ENCODE measurements around the gene USP37. TPM values are rescaled to one million over a fixed set of nuclear protein-coding genes. Genes with fewer than 3 reads are reported as not detected.

The USP37 gene
- total and polyA plus RNA-seq, 2 of the 13 experiments (the other 11 are each of a cell fraction or from before 2014, with no cell fraction given) = 6.5 to 30.6 TPM

DNA sequence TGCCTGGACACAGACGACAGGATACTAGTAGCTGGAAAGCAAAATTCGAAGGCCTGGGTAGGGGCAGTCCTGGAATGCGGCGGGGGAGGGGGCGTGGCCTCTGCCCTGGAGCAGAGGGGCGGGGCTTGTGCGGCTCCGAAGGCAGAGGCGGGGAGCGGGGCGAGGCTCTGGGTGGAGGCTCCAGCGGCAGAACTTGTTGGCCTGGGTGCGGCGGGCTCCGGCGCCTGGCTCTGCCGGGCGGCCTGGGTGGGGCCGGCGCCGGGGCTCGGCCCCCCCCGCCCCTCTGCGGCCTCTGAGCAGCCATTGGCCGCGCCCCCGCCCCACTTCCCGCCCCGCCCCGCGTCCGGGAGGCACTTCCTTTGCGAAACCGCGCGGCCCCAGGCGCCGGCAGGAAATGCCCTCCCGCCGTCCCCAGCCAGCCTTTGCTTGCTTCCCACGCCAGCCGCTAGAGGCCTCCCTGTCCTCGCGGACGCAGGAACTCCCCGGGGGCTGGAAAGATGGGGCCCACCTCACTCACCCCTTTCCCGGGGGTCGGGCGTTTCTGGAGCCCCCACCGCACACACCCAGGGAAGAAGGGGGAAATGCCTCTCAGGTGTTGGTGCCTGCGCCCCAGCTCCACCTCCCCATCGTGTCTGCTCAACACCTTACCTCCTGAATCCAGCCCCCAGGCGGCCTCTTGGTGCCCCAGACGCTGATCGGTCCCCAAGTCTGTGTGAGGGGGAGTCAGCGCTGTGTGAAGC is 161.8 kb downstream of the USP37 start (continued):
- TF ChIP-seq, protein P1, sequence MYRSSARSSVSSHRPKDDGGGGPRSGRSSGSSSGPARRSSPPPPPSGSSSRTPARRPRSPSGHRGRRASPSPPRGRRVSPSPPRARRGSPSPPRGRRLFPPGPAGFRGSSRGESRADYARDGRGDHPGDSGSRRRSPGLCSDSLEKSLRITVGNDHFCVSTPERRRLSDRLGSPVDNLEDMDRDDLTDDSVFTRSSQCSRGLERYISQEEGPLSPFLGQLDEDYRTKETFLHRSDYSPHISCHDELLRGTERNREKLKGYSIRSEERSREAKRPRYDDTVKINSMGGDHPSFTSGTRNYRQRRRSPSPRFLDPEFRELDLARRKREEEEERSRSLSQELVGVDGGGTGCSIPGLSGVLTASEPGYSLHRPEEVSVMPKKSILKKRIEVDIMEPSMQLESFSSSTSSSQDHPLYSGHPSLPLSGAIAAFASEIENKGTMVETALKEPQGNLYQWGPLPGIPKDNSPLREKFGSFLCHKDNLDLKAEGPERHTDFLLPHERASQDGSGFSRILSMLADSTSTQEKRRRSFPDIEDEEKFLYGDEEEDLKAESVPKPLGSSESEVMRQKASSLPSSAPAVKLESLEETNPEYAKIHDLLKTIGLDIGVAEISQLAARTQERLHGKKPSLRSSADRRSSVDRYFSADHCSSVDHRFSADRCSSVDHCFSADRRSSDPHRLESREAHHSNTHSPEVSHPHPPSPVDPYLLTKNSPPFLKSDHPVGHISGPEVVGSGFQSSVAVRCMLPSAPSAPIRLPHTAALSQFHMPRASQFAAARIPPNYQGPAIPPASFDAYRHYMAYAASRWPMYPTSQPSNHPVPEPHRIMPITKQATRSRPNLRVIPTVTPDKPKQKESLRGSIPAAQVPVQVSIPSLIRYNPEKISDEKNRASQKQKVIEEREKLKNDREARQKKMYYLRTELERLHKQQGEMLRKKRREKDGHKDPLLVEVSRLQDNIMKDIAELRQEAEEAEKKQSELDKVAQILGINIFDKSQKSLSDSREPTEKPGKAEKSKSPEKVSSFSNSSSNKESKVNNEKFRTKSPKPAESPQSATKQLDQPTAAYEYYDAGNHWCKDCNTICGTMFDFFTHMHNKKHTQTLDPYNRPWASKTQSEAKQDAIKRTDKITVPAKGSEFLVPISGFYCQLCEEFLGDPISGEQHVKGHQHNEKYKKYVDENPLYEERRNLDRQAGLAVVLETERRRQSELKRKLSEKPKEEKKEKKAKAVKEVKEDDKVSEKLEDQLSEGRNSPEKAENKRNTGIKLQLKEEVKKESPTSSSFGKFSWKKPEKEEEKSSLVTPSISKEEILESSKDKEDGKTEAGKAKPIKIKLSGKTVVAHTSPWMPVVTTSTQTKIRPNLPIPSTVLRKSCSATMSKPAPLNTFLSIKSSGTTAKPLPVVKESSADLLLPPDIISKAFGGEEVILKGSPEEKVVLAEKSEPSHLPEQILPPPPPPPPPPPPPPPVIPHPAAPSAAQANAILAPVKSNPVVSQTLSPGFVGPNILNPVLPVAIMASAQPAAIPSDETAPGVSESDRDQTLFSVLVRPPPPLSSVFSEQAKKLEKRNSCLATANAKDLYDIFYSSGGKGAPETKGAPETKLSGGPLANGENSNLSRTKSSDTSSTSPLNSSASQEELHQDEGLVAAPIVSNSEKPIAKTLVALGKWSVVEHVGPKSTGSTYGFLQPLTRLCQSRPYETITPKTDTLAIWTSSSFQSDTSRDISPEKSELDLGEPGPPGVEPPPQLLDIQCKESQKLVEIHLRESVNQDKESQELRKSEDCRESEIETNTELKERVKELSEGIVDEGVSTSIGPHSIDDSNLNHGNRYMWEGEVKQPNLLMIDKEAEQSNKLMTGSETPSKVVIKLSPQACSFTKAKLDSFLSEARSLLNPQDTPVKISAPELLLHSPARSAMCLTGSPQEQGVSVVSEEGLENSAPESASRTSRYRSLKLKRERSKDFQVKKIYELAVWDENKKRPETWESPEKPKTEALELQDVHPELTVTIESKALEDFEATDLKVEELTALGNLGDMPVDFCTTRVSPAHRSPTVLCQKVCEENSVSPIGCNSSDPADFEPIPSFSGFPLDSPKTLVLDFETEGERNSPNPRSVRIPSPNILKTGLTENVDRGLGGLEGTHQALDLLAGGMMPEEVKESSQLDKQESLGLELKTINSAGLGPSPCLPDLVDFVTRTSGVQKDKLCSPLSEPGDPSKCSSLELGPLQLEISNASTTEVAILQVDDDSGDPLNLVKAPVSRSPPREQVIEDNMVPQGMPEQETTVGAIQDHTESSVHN (CRISPR knock-in tag; IDR thresholded peaks at IDR 0.05) = no peak
- TF ChIP-seq ZNF460 (CRISPR knock-in tag; IDR thresholded peaks at IDR 0.05; ENCODE audit: borderline replicate concordance) (peak; percentile 28; the same call in 1 of the 2 replicates), SCMH1 (CRISPR knock-in tag; IDR thresholded peaks at IDR 0.05; ENCODE audit: borderline replicate concordance) (no peak), THAP11 (CRISPR knock-in tag; IDR thresholded peaks at IDR 0.05) (peak; percentile 80), ZNF274 (CRISPR knock-in tag; IDR thresholded peaks at IDR 0.05) (no peak), ZNF790 (CRISPR knock-in tag; IDR thresholded peaks at IDR 0.05; ENCODE audit: borderline replicate concordance) (no peak), SNAI1 (CRISPR knock-in tag; IDR thresholded peaks at IDR 0.05; ENCODE audit: borderline replicate concordance) (peak; percentile 97), ATM (IDR thresholded peaks at IDR 0.05; ENCODE audit: borderline replicate concordance) (no peak), ZNF121 (CRISPR knock-in tag; IDR thresholded peaks at IDR 0.05) (peak; percentile 39; the same call in 1 of the 2 replicates), SIX1 (CRISPR knock-in tag; IDR thresholded peaks at IDR 0.05; ENCODE audit: borderline replicate concordance) (peak; percentile 16; the same call in 1 of the 2 replicates), ZNF20 (CRISPR knock-in tag; IDR thresholded peaks at IDR 0.05) (no peak)
- TF ChIP-seq, protein P2, sequence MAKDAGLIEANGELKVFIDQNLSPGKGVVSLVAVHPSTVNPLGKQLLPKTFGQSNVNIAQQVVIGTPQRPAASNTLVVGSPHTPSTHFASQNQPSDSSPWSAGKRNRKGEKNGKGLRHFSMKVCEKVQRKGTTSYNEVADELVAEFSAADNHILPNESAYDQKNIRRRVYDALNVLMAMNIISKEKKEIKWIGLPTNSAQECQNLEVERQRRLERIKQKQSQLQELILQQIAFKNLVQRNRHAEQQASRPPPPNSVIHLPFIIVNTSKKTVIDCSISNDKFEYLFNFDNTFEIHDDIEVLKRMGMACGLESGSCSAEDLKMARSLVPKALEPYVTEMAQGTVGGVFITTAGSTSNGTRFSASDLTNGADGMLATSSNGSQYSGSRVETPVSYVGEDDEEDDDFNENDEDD (CRISPR knock-in tag; IDR thresholded peaks at IDR 0.05; ENCODE audit: borderline replicate concordance) = peak; percentile 56; the same call in 1 of the 2 replicates
- TF ChIP-seq, protein P3, sequence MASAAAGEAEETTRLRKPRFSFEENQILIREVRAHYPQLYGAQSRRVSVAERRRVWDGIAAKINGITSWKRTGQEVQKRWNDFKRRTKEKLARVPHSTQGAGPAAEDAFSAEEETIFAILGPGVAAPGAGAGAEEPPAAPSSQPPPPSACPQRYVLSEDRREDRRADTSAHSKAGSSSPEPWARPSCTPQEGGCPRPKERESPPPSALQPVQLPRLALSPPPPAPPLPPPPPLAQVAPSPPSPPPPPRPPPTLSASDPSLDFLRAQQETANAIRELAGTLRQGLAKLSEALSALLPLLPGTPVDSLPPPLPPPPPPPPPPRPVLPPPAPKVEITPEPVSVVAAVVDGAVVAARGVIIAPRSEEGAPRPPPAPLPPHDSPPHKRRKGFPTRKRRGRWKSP (CRISPR knock-in tag; IDR thresholded peaks at IDR 0.05) = peak; percentile 61; the same call in 1 of the 2 replicates
- TF ChIP-seq, protein P4, sequence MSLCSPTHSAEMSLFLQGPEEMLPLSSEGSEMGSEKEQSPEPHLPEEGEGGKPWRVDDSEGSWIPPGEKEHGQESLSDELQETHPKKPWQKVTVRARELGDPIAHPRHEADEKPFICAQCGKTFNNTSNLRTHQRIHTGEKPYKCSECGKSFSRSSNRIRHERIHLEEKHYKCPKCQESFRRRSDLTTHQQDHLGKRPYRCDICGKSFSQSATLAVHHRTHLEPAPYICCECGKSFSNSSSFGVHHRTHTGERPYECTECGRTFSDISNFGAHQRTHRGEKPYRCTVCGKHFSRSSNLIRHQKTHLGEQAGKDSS (CRISPR knock-in tag; IDR thresholded peaks at IDR 0.05; ENCODE audit: borderline replicate concordance, low read depth) = peak; percentile 18; the same call in 1 of the 2 replicates
- TF ChIP-seq, protein P5, sequence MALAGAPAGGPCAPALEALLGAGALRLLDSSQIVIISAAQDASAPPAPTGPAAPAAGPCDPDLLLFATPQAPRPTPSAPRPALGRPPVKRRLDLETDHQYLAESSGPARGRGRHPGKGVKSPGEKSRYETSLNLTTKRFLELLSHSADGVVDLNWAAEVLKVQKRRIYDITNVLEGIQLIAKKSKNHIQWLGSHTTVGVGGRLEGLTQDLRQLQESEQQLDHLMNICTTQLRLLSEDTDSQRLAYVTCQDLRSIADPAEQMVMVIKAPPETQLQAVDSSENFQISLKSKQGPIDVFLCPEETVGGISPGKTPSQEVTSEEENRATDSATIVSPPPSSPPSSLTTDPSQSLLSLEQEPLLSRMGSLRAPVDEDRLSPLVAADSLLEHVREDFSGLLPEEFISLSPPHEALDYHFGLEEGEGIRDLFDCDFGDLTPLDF (CRISPR knock-in tag; IDR thresholded peaks at IDR 0.05) = peak; percentile 51; the same call in 1 of the 2 replicates

Measured in HepG2 (cell line).